C4-2B (cell line): ENCODE data around the gene ANKRD24.
"Not testable (repeated sequence)": the region's sequence is repeated elsewhere in the genome, so short reads cannot be mapped to it uniquely, and the experiment has no call there.

Experiments
- H3K27ac ChIP-seq: fragments of 450-650 bp; 2 replicates; pipeline ENCODE4 v1.5.1; 2017
- CTCF ChIP-seq: fragments of 450-650 bp; conservative IDR thresholded peaks from 2 replicates; pipeline ENCODE4 v1.5.1; 2017; ENCODE audit warnings: mild to moderate bottlenecking
- ZFX ChIP-seq: fragments of 450-650 bp; IDR thresholded peaks from 2 replicates; pipeline ENCODE4 v1.6.1; 2017

ANKRD24 gene

GRCh38 chr19:4144666-4145249, 37.7 kb upstream of the ANKRD24 start:
- no peak for TF ChIP-seq ZFX
- H3K27ac ChIP-seq: no peak overlapping the region

- TF ChIP-seq CTCF: no peak
- no peak for TF ChIP-seq ZFX
These were observed 32.8 kb upstream of the ANKRD24 start for GRCh38 chr19:4149518-4150288.

GRCh38 chr19:4151623-4152022, 30.9 kb upstream of the ANKRD24 start:
- TF ChIP-seq ZFX: no peak
- no peak for TF ChIP-seq CTCF

More at GRCh38 chr19:4149518-4150288, 32.8 kb upstream of the ANKRD24 start:
- H3K27ac ChIP-seq: no peak overlapping the region

GRCh38 chr19:4152241-4152998, 30.1 kb upstream of the ANKRD24 start:
- H3K27ac ChIP-seq: no peak overlapping the region
- no peak for TF ChIP-seq CTCF
- no peak for TF ChIP-seq ZFX

More at GRCh38 chr19:4151623-4152022, 30.9 kb upstream of the ANKRD24 start:
- H3K27ac ChIP-seq: no peak overlapping the region

DNA sequence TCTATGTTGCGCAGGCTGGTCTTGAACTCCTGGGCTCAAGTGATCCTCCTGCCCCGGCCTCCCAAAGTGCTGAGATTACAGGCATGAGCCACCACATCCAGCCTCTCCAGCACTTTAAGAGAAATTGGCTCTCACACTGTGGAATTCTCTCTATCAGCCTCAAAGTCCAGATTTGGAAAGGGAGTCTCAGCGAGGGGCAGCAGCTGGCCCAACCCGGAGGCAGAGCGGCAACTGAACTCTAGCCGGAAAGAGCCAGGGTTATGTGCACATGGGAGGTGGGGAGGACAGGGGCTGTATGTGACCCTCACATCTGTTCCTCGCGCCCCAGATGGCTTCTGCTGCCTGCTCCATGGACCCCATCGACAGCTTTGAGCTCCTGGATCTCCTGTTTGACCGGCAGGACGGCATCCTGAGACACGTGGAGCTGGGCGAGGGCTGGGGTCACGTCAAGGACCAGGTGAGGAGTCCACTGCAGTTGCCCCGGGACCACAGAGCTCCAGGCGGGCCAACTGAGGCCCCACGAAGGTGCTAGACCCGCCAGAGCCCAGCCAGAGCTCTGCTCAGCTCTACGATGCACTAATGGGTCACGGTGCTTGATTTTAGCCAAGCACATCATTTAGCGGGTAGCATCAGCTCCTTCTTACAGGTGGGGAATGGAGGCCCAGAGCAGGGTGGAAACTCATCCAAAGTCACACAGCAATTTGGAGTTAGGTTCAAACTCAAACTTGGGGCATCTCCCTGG, 27.7 kb upstream of the ANKRD24 start:
- no peak overlapping the region for H3K27ac ChIP-seq
- no peak for TF ChIP-seq ZFX
- TF ChIP-seq CTCF: no peak

DNA sequence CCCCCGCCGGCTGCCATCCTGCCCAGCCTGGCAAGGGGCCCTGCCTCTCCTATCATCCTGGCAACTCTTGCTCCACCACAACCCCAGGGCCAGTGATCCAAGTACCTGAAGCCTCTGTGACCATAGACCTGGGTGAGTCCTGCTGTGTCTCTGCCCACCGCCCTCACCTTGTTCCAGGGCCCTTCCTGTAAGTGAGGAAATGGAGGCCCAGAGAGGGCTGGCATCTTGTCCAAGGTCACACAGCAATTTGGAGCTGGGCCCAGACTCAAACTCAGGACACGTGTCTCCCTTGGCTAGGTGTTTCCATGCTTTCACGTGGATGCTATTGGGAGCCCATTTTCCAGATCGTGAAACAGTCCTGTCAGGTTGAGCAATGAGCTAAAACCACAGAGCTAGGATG, 25.3 kb upstream of the ANKRD24 start:
- TF ChIP-seq ZFX (no peak), CTCF (no peak)
- H3K27ac ChIP-seq: no peak overlapping the region

DNA sequence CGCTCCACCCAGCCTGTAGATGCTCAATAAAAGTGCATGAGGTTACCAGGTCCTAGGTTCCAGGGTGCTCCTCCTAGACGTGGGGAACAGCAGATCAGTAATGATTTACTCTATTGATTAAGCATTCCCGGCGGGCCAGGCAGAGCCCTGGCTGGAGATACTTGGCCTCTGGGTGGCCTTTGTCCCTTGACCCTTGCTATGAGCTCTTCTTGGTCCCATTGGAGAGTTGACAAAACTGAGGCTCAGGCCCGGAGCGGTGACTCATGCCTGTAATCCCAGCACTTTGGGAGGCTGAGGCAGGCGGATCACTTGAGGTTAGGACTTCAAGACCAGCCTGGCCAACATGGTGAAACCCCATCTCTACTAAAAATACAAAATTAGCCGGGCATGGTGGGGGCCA, 24.5 kb upstream of the ANKRD24 start:
- not testable (repeated sequence) for H3K27ac ChIP-seq
